Heart left ventricle (tissue), 16 donors: ENCODE data around the gene TMEM252. TPM values are rescaled to one million over a fixed set of nuclear protein-coding genes. Genes with fewer than 3 reads are reported as not detected.

Experiments used
- ATAC-seq, 4 donors: fragments of 200-7000 bp; cut with Tn5 transposase; one replicate each; pipeline ENCODE4 v1.9.1; 2020 to 2022; ENCODE audit warnings: moderate library complexity in 4 of 4, mild to moderate bottlenecking in 3 of 4, moderate number of reproducible peaks in 1 of 4
- DNase-seq, 5 donors: peaks; one replicate each; pipeline ENCODE4 v3.0.0-alpha.2; 2020
- H3K27ac ChIP-seq, 12 donors: fragments of 200-600 bp; sonication (generic) in 4 of 12; one replicate each; pipeline versions ENCODE4 v1.5.0 to v1.8.0; 2016 to 2022; ENCODE audit warnings: mild to moderate bottlenecking in 2 of 12
- H3K27me3 ChIP-seq, 9 donors: fragments of 200-600 bp; sonication (generic) in 2 of 9; one replicate each; pipeline versions ENCODE4 v1.5.1 to v1.8.0; 2016 to 2022; ENCODE audit warnings: mild to moderate bottlenecking in 3 of 9
- H3K36me3 ChIP-seq, 9 donors: fragments of 200-600 bp; sonication (generic) in 2 of 9; one replicate each; pipeline versions ENCODE4 v1.5.0 to v1.8.0; 2018 to 2022; ENCODE audit warnings: mild to moderate bottlenecking in 2 of 9
- H3K4me1 ChIP-seq, 12 donors: fragments of 200-600 bp; sonication (generic) in 4 of 12; one replicate each; pipeline versions ENCODE4 v1.5.0 to v1.8.0; 2016 to 2022; ENCODE audit warnings: mild to moderate bottlenecking in 3 of 12
- H3K4me3 ChIP-seq, 12 donors: fragments of 200-600 bp; sonication (generic) in 4 of 12; one replicate each; pipeline versions ENCODE4 v1.5.0 to v1.8.0; 2017 to 2022; ENCODE audit warnings: mild to moderate bottlenecking in 9 of 12, moderate library complexity in 4 of 12
- H3K9me3 ChIP-seq, 12 donors: fragments of 200-600 bp; sonication (generic) in 4 of 12; one replicate each; pipeline versions ENCODE4 v1.5.0 to v1.8.0; 2016 to 2022; ENCODE audit warnings: mild to moderate bottlenecking in 1 of 12
- POLR2A ChIP-seq, 2 donors: fragments of 450-650 bp; IDR thresholded peaks; one replicate each; pipeline ENCODE4 v1.6.1; 2017; ENCODE audit warnings: antibody characterized with exemption in 2 of 2, mild to moderate bottlenecking in 2 of 2, moderate library complexity in 2 of 2
- WGBS, 4 donors: extraction: QIAGEN DNeasy Blood & Tissue Kit in 2 of 4; methylation state at CpG; one replicate each; pipeline versions ENCODE4 v1.1.5 to v1.1.7; 2013 to 2018; 5-methylcytosine and 5-hydroxymethylcytosine counted together
- intact Hi-C, 10 donors: fragments of 100-400 bp; cut with DNase I; formaldehyde crosslinking; loops; one replicate each; pipeline versions ENCODE4 v1.11.1 to v1.14.2; 2022
- polyA plus RNA-seq, 2 donors: library from polyadenylated mRNA; stranded (reverse); fragments of 200-250 nt; gene quantifications; one replicate each; pipeline ENCODE4 v1.2.3, GENCODE V29; 2013
- total RNA-seq, 9 donors: library from RNA; depleted of rRNA in 2 of 9; stranded (reverse); fragments of >200 nt in 2 of 9; fragmentation: NEBNext Ultra II Directional in 3 of 9; extraction: Animal tissue kit (Norgen Biotek cat#: 25700) in 3 of 9; gene quantifications; one replicate each; pipeline versions ENCODE4 v1.1.0 to v1.2.4, GENCODE V29; 2016 to 2023
- TF ChIP-seq, protein P1 (sequence below), 12 donors: fragments of 200-600 bp; sonication (generic) in 4 of 12; IDR thresholded peaks; one replicate each; pipeline versions ENCODE4 v1.5.0 to v1.8.0; 2018 to 2022; ENCODE audit warnings: antibody characterized with exemption in 12 of 12, mild to moderate bottlenecking in 5 of 12
- donor health status: ischemic (EF 13 %, LVEDD 7.1; RV severe dilation, severe dysfunction).
- donor health status: healthy with polysubstance abuse.
- donor health status: DM: no; HTN: yes; CAD: no.
- donor health status: DM: no; HTN: no; CAD: no.
- donor health status: ischemic (EF 25% LVEDD 6.9; RV normal size, moderate dysfunction).
- donor health status: ischemic (EF 25% LVEDD 5.7; RV mildly dilated, moderate dysfunction).
- donor health status: healthy.
- donor health status: DM: yes; HTN: yes; CAD: no.
- donor health status: ischemic (EF 35%, LVEDD 5.7; RV mildly dilated, moderate dysfunction).
- donor health status: nonischemic (EF 11% LVEDD 7.7; RV severe dilation, severe dysfunction).
- donor health status: DM: yes; HTN: yes; CAD: no.
- donor health status: PGD.
- donor health status: ischemic (EF 29% LVEDD 5.4; RV normal size, mild dysfunction).
- donor health status: nonischemic (EF 23%, LVEDD 6.1; RV moderate dilation, normal function).

Gene TMEM252
- total and polyA plus RNA-seq, 11 donors = not detected

DNA sequence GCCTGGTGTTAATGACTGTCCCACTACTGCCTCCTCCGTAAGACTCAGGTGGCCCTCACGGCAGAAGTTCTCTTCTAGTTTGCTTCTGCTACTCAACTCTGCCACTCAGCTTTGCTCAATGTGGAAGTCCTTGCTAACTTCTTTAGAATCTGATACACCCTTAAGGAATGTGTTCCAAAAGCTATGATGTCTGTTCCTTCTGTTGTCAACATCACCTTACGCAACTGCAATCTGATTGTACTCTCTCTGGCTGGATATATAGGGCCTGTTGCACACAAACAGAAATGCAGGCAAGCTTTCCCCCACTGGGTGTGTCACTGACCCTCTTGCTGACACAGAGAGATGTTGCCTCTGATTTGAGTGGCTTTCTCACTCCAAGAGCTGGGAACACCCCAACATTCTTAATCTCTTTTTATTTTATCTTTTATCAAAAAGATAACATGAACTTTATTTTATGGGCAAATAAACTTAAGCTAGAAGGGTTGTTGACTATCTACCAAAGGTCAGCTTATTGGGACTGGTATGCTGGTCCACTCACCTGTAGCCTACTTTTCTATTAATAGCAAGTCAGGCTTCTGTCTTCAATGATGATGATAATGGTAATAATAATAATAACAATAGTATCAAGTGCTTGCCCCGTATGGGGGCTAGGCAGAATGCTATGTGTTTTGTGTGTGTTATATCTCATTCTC lies 25.2 kb downstream of the TMEM252 start:
- TF ChIP-seq POLR2A (IDR thresholded peaks at IDR 0.05) = no peak
- TF ChIP-seq, protein P1, sequence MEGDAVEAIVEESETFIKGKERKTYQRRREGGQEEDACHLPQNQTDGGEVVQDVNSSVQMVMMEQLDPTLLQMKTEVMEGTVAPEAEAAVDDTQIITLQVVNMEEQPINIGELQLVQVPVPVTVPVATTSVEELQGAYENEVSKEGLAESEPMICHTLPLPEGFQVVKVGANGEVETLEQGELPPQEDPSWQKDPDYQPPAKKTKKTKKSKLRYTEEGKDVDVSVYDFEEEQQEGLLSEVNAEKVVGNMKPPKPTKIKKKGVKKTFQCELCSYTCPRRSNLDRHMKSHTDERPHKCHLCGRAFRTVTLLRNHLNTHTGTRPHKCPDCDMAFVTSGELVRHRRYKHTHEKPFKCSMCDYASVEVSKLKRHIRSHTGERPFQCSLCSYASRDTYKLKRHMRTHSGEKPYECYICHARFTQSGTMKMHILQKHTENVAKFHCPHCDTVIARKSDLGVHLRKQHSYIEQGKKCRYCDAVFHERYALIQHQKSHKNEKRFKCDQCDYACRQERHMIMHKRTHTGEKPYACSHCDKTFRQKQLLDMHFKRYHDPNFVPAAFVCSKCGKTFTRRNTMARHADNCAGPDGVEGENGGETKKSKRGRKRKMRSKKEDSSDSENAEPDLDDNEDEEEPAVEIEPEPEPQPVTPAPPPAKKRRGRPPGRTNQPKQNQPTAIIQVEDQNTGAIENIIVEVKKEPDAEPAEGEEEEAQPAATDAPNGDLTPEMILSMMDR (IDR thresholded peaks at IDR 0.05) = no peak

DNA sequence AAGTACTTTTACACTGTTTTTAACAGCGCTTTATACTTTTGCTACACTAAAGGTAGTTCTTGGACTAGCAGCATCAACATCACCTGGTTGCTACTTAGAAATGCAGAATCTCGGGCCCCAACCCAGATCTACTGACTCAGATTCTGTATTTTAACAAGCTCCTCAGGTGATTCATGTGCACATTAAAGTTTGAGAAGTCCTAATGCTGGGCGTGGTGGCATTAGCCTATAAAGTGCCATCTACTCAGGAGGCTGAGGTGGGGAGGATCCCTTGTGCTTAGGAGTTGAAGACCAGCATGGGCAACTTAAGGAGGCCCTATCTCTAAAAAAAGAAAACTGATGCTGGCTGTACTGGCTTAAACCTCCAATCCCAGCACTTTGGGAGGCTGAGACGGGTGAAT lies 26.7 kb downstream of the TMEM252 start:
- peak overlapping the region in 5 of 12 donors; percentile 14 to 60 (median 43) for H3K27ac ChIP-seq
- DNase-seq (no peak), ATAC-seq (no peak)
- peaks cover 0 to 14% (median 0%) of the 10 kb centered on the region in 12 donors for H3K9me3 ChIP-seq
- H3K4me3 ChIP-seq = no peak overlapping the region
- peaks cover 0 to 28% (median 10%) of the 10 kb centered on the region in 12 donors for H3K4me1 ChIP-seq
- TF ChIP-seq POLR2A (IDR thresholded peaks at IDR 0.05) = no peak
- TF ChIP-seq, protein P1 (IDR thresholded peaks at IDR 0.05) = no peak
- intact Hi-C loops = loop anchor here in 1 of 10 donors (10.0 kb wide), 1 partner anchor 51 kb away; no protein-coding TSS in a partner anchor
- WGBS, 4 donors = 96 to 99% (median 98%) methylated on average over 4 of the region's 4 CpGs
- H3K27me3 ChIP-seq = no peaks in the 10 kb centered on the region
- H3K36me3 ChIP-seq = peaks cover 0 to 63% (median 0%) of the 10 kb centered on the region in 9 donors

More for the DNA sequence above, 25.2 kb downstream of the TMEM252 start:
- no peaks in the 10 kb centered on the region for H3K27me3 ChIP-seq
- peak overlapping the region in 3 of 12 donors; percentile 7 to 55 (median 54) for H3K27ac ChIP-seq
- no peak overlapping the region for H3K4me3 ChIP-seq
- H3K9me3 ChIP-seq = peaks cover 0 to 14% (median 0%) of the 10 kb centered on the region in 12 donors
- DNase-seq = no peak
- H3K36me3 ChIP-seq = peaks cover 0 to 53% (median 0%) of the 10 kb centered on the region in 9 donors
- peaks cover 0 to 28% (median 10%) of the 10 kb centered on the region in 12 donors for H3K4me1 ChIP-seq
- ATAC-seq = peak; percentile 41 to 77 (median 68)
- intact Hi-C loops = loop anchor here in 2 of 10 donors (5.0 to 10.0 kb wide), 2 partner anchors 42 to 49 kb away; no protein-coding TSS in a partner anchor
- 74 to 83% (median 81%) methylated on average over 4 of the region's 4 CpGs for WGBS, 4 donors

DNA sequence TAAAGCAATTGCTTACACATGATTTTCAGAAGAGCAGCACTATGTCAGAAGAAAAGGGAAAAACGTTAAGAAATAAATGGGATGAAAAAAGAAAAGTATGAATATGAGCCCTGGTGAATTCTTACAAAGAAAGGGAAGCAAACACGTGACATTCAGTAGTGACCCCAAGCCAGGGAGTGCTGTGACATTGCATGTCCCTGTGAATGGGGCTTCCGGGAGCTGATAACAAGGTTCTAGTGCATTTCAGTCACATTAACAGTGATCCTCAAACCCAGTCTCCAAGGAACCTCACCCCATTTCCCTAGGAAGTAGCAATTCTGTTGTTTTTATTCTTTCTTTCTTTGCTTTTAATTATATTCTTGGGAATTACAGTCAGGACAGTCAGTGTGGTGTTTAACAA lies 27.3 kb downstream of the TMEM252 start:
- WGBS, 4 donors = 40 to 47% (median 46%) methylated on average over 3 of the region's 3 CpGs
- no peak overlapping the region for H3K4me3 ChIP-seq
- ATAC-seq = peak; percentile 33 to 57 (median 47)
- H3K36me3 ChIP-seq = peaks cover 0 to 63% (median 0%) of the 10 kb centered on the region in 9 donors
- intact Hi-C loops = loop anchor here in 1 of 10 donors (10.0 kb wide), 1 partner anchor 51 kb away; no protein-coding TSS in a partner anchor
- peaks cover 0 to 28% (median 10%) of the 10 kb centered on the region in 12 donors for H3K4me1 ChIP-seq
- no peak for TF ChIP-seq POLR2A (IDR thresholded peaks at IDR 0.05)
- TF ChIP-seq, protein P1 (IDR thresholded peaks at IDR 0.05) = no peak
- H3K27me3 ChIP-seq = no peaks in the 10 kb centered on the region
- H3K27ac ChIP-seq = peak overlapping the region in 7 of 12 donors; percentile 5 to 60 (median 37)
- peak in 1 of 5 donors; percentile 38 for DNase-seq
- peaks cover 0 to 10% (median 0%) of the 10 kb centered on the region in 12 donors for H3K9me3 ChIP-seq

DNA sequence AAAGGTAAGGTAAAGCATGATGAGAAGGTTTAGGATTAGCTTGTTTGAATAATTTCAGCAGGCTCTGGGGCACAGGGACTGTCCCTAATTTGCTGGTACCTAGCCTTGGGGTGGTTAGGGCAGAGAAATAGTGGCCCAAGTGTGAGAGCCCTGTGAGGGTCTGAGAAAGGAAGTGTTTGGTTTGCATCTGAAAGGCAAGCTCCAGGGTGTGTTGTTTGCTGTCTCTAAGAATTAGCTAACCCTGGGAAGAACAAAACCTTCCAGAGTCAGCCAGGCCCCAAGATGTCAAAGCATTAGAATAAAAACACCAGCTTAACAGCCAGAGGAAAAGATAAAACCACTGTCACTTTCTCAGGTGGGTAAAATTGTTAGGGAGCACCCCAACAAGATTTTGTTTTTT lies 31.0 kb downstream of the TMEM252 start:
- peaks cover 0 to 56% (median 0%) of the 10 kb centered on the region in 9 donors for H3K36me3 ChIP-seq
- ATAC-seq (no peak), DNase-seq (no peak)
- no peaks in the 10 kb centered on the region for H3K9me3 ChIP-seq
- no peak for TF ChIP-seq POLR2A (IDR thresholded peaks at IDR 0.05)
- H3K4me3 ChIP-seq = no peak overlapping the region
- peaks cover 0 to 50% (median 27%) of the 10 kb centered on the region in 12 donors for H3K4me1 ChIP-seq
- peak overlapping the region in 2 of 12 donors; percentile 19 to 75 for H3K27ac ChIP-seq
- intact Hi-C loops = loop anchor here in 7 of 10 donors (5.0 to 10.0 kb wide), 8 partner anchors 53 to 155 kb away; partner anchors contain the start of gene PGM5 (in 5 of the 7)
- H3K27me3 ChIP-seq = no peaks in the 10 kb centered on the region
